Natural killer cell (primary cell): ENCODE measurements around the gene DACH1. TPM values are rescaled to one million over a fixed set of nuclear protein-coding genes. Genes with fewer than 3 reads are reported as not detected.

ENCODE experiments used
- ATAC-seq, 3 donors: fragments of 150-1000 bp in 2 of 3; fragments of 200-7000 bp in 1 of 3; cut with Tn5 transposase; 1 replicate in 1 of 3; 2 replicates in 2 of 3; pipeline ENCODE4 v1.10.0; 2021; ENCODE audit warnings: mild to moderate bottlenecking in 2 of 3, moderate library complexity in 2 of 3
- DNase-seq, 2 donors: peaks; one replicate each; pipeline versions ENCODE4 v3.0.0 to v3.0.0-alpha.2; 2013 to 2021; ENCODE audit warnings: mixed read lengths in 1 of 2
- H3K27ac ChIP-seq: one replicate; pipeline ENCODE4 v1.5.1; 2013; ENCODE audit warnings: mild to moderate bottlenecking, low read length
- H3K27me3 ChIP-seq: one replicate; pipeline ENCODE4 v1.6.1; 2013; ENCODE audit warnings: low read length; ENCODE audit not compliant: control insufficient read depth, insufficient read depth
- H3K36me3 ChIP-seq: one replicate; pipeline ENCODE4 v1.6.1; 2013; ENCODE audit warnings: low read length; ENCODE audit not compliant: control insufficient read depth, insufficient read depth
- H3K4me1 ChIP-seq: one replicate; pipeline ENCODE4 v1.6.1; 2013; ENCODE audit warnings: low read length; ENCODE audit not compliant: control insufficient read depth, insufficient read depth
- H3K4me3 ChIP-seq: one replicate; pipeline ENCODE4 v1.5.1; 2013; ENCODE audit warnings: low read length
- H3K9me3 ChIP-seq: one replicate; pipeline ENCODE4 v1.6.1; 2013; ENCODE audit warnings: low read length; ENCODE audit not compliant: control insufficient read depth, insufficient read depth
- H3K27ac Mint-ChIP-seq, 2 donors: one replicate each; pipeline ENCODE4 v1.8.0; 2022; ENCODE audit warnings: mild to moderate bottlenecking in 2 of 2, mixed read lengths in 2 of 2, moderate library complexity in 1 of 2
- H3K27me3 Mint-ChIP-seq, 2 donors: one replicate each; pipeline ENCODE4 v1.8.0; 2022; ENCODE audit warnings: low read depth in 2 of 2, mixed read lengths in 2 of 2
- H3K36me3 Mint-ChIP-seq: one replicate; pipeline ENCODE4 v1.8.0; 2022; ENCODE audit warnings: mixed read lengths
- H3K4me1 Mint-ChIP-seq, 2 donors: one replicate each; pipeline ENCODE4 v1.8.0; 2022; ENCODE audit warnings: mixed read lengths in 2 of 2
- H3K4me3 Mint-ChIP-seq: one replicate; pipeline ENCODE4 v1.8.0; 2022; ENCODE audit warnings: mild to moderate bottlenecking, moderate library complexity, mixed read lengths
- H3K9me3 Mint-ChIP-seq, 2 donors: one replicate each; pipeline ENCODE4 v1.8.0; 2022; ENCODE audit warnings: mixed read lengths in 2 of 2
- CTCF ChIP-seq: fragments of 200-600 bp; IDR thresholded peaks from one replicate; pipeline ENCODE4 v1.8.0; 2022; ENCODE audit warnings: antibody characterized with exemption
- WGBS: methylation state at CpG from one replicate; pipeline ENCODE4 v1.1.7; 2013; ENCODE audit warnings: missing lambda C conversion rate; ENCODE audit not compliant: insufficient coverage; 5-methylcytosine and 5-hydroxymethylcytosine counted together
- intact Hi-C: fragments of 100-400 bp; cut with micrococcal nuclease; formaldehyde crosslinking; loops from one replicate; pipeline ENCODE4 v1.14.2; 2022
- total RNA-seq, 4 donors: library from RNA; stranded (reverse); fragments of 120-200 nt in 1 of 4; gene quantifications; one replicate each; pipeline versions ENCODE4 v1.2.3 to v1.2.4, GENCODE V29; 2013 to 2022

DACH1 gene
- total RNA-seq, 3 donors from 2014 or later (not counting 1 experiment from before 2014, with no cell fraction given), result 0.29 to 2.3 (median 0.49) TPM

- no peak overlapping the region for H3K27ac Mint-ChIP-seq
- H3K27me3 Mint-ChIP-seq, result no peaks in the 10 kb centered on the region
- intact Hi-C loops, result no loop called here
- no peak for ATAC-seq
- Histone ChIP-seq H3K4me1 (no peaks in the 10 kb centered on the region), H3K9me3 (no peaks in the 10 kb centered on the region), H3K36me3 (no peaks in the 10 kb centered on the region), H3K27ac (no peak overlapping the region), H3K4me3 (no peak overlapping the region), H3K27me3 (no peaks in the 10 kb centered on the region)
- H3K4me1 Mint-ChIP-seq, result no peaks in the 10 kb centered on the region
- WGBS, result 88% methylated on average over 2 of the region's 2 CpGs
- no peak for TF ChIP-seq CTCF
- H3K4me3 Mint-ChIP-seq, result no peak overlapping the region
- H3K9me3 Mint-ChIP-seq, result peaks cover 2 to 5% of the 10 kb centered on the region in 2 donors
- no peaks in the 10 kb centered on the region for H3K36me3 Mint-ChIP-seq
- no peak for DNase-seq
Measured at GRCh38 chr13:71493189-71493588, 373.8 kb downstream of the DACH1 start.

GRCh38 chr13:71492346-71492871 lies 374.6 kb downstream of the DACH1 start:
- Mint-ChIP-seq H3K27ac (no peak overlapping the region), H3K27me3 (no peaks in the 10 kb centered on the region), H3K4me1 (no peaks in the 10 kb centered on the region), H3K4me3 (no peak overlapping the region), H3K36me3 (no peaks in the 10 kb centered on the region), H3K9me3 (peaks cover 2 to 5% of the 10 kb centered on the region in 2 donors)
- H3K4me1 ChIP-seq, result no peaks in the 10 kb centered on the region
- H3K27me3 ChIP-seq, result no peaks in the 10 kb centered on the region
- TF ChIP-seq CTCF, result no peak
- no peaks in the 10 kb centered on the region for H3K36me3 ChIP-seq
- ATAC-seq, result no peak
- H3K9me3 ChIP-seq, result no peaks in the 10 kb centered on the region
- no peak overlapping the region for H3K27ac ChIP-seq
- intact Hi-C loops, result no loop called here
- DNase-seq, result no peak
- no peak overlapping the region for H3K4me3 ChIP-seq

- H3K4me3 Mint-ChIP-seq, result no peak overlapping the region
- Histone ChIP-seq H3K4me1 (no peaks in the 10 kb centered on the region), H3K36me3 (no peaks in the 10 kb centered on the region), H3K27ac (no peak overlapping the region), H3K27me3 (no peaks in the 10 kb centered on the region), H3K4me3 (no peak overlapping the region), H3K9me3 (no peaks in the 10 kb centered on the region)
- WGBS, result no CpG with 5 or more reads among the region's 1 CpG
- no peaks in the 10 kb centered on the region for H3K4me1 Mint-ChIP-seq
- peaks cover 2 to 7% of the 10 kb centered on the region in 2 donors for H3K9me3 Mint-ChIP-seq
- no peak for TF ChIP-seq CTCF
- H3K36me3 Mint-ChIP-seq, result no peaks in the 10 kb centered on the region
- DNase-seq (no peak), ATAC-seq (no peak)
- no peak overlapping the region for H3K27ac Mint-ChIP-seq
- intact Hi-C loops, result no loop called here
- no peaks in the 10 kb centered on the region for H3K27me3 Mint-ChIP-seq
Measured at GRCh38 chr13:71491010-71491409, 376.0 kb downstream of the DACH1 start.

- ATAC-seq, result no peak
- H3K4me1 ChIP-seq, result no peaks in the 10 kb centered on the region
Measured at GRCh38 chr13:71489041-71489440, 378.0 kb downstream of the DACH1 start.

More at GRCh38 chr13:71489041-71489440, 378.0 kb downstream of the DACH1 start:
- DNase-seq, result no peak
- H3K27ac ChIP-seq, result no peak overlapping the region
- H3K9me3 ChIP-seq, result no peaks in the 10 kb centered on the region
- peaks cover 2 to 7% of the 10 kb centered on the region in 2 donors for H3K9me3 Mint-ChIP-seq
- intact Hi-C loops, result no loop called here
- H3K27me3 Mint-ChIP-seq, result no peaks in the 10 kb centered on the region
- H3K27me3 ChIP-seq, result no peaks in the 10 kb centered on the region
- no peaks in the 10 kb centered on the region for H3K36me3 Mint-ChIP-seq
- no peak overlapping the region for H3K27ac Mint-ChIP-seq
- H3K36me3 ChIP-seq, result no peaks in the 10 kb centered on the region
- no peaks in the 10 kb centered on the region for H3K4me1 Mint-ChIP-seq
- H3K4me3 Mint-ChIP-seq, result no peak overlapping the region
- TF ChIP-seq CTCF, result no peak
- H3K4me3 ChIP-seq, result no peak overlapping the region
- 94% methylated on average over 3 of the region's 3 CpGs for WGBS
